ENCODE data around the gene NDUFB10. TPM values are rescaled to one million over a fixed set of nuclear protein-coding genes. Genes with fewer than 3 reads are reported as not detected.
"Not testable (repeated sequence)": the region's sequence is repeated elsewhere in the genome, so short reads cannot be mapped to it uniquely, and the experiment has no call there.

Gene NDUFB10
- polyA plus RNA-seq, 1 donor from 2014 or later, result 217 TPM

- Histone ChIP-seq H3F3A (ENCODE audit: insufficient read depth, low read length, poor library complexity, severe bottlenecking) (no peaks in the 10 kb centered on the region), H3K36me3 (ENCODE audit: insufficient read depth, low read length) (no peaks in the 10 kb centered on the region), H3K4me3 (ENCODE audit: low read length) (no peak overlapping the region), H3K4me2 (ENCODE audit: low read length) (no peak overlapping the region), H3K79me2 (replicated peaks; ENCODE audit: insufficient read depth, low read length) (no peaks in the 10 kb centered on the region), H3K27me3 (ENCODE audit: insufficient read depth, low read depth, low read length) (no peaks in the 10 kb centered on the region), H3K9me3 (ENCODE audit: low read length) (no peaks in the 10 kb centered on the region), H3K27ac (ENCODE audit: low read length) (no peak overlapping the region), H3K9ac (ENCODE audit: low read length) (no peak overlapping the region), H4K20me1 (ENCODE audit: insufficient read depth) (no peaks in the 10 kb centered on the region), H2AFZ (ENCODE audit: low read depth, low read length) (no peak overlapping the region), H3K9me2 (ENCODE audit: insufficient read depth, low read length) (no peaks in the 10 kb centered on the region)
- TF ChIP-seq REST (IDR thresholded peaks at IDR 0.05; ENCODE audit: borderline replicate concordance), result no peak
These were observed 21.0 kb upstream of the NDUFB10 start for GRCh38 chr16:1938316-1938715.

- Histone ChIP-seq H3K4me3 (ENCODE audit: low read length) (no peak overlapping the region), H3K9ac (ENCODE audit: low read length) (no peak overlapping the region), H3F3A (ENCODE audit: insufficient read depth, low read length, poor library complexity, severe bottlenecking) (no peaks in the 10 kb centered on the region), H2AFZ (ENCODE audit: low read depth, low read length) (no peak overlapping the region), H3K9me2 (ENCODE audit: insufficient read depth, low read length) (no peaks in the 10 kb centered on the region), H3K27ac (ENCODE audit: low read length) (no peak overlapping the region), H3K9me3 (ENCODE audit: low read length) (no peaks in the 10 kb centered on the region), H3K4me2 (ENCODE audit: low read length) (no peak overlapping the region), H3K79me2 (replicated peaks; ENCODE audit: insufficient read depth, low read length) (no peaks in the 10 kb centered on the region), H4K20me1 (ENCODE audit: insufficient read depth) (no peaks in the 10 kb centered on the region), H3K27me3 (ENCODE audit: insufficient read depth, low read depth, low read length) (no peaks in the 10 kb centered on the region), H3K36me3 (ENCODE audit: insufficient read depth, low read length) (no peaks in the 10 kb centered on the region)
- no peak for TF ChIP-seq MXI1 (conservative IDR thresholded peaks at IDR 0.05; ENCODE audit: poor library complexity, severe bottlenecking)
- TF ChIP-seq RAD21 (conservative IDR thresholded peaks at IDR 0.05), result no peak
- no peak for TF ChIP-seq SMC3 (conservative IDR thresholded peaks at IDR 0.05; ENCODE audit: poor library complexity)
- no peak for TF ChIP-seq EZH2 (IDR thresholded peaks at IDR 0.05; ENCODE audit: borderline replicate concordance, insufficient read depth, low read length, poor library complexity, severe bottlenecking)
- TF ChIP-seq POLR2AphosphoS5 (IDR thresholded peaks at IDR 0.05), result no peak
- TF ChIP-seq TAF1 (IDR thresholded peaks at IDR 0.05; ENCODE audit: low read depth), result no peak
- TF ChIP-seq CTCF (IDR thresholded peaks at IDR 0.05; ENCODE audit: poor library complexity, severe bottlenecking), result no peak
- TF ChIP-seq REST (IDR thresholded peaks at IDR 0.05; ENCODE audit: borderline replicate concordance), result no peak
- TF ChIP-seq EP300 (conservative IDR thresholded peaks at IDR 0.05; ENCODE audit: poor library complexity, severe bottlenecking), result no peak
These were observed 20.4 kb upstream of the NDUFB10 start for GRCh38 chr16:1938910-1939309.

- not testable (repeated sequence) for H3K4me2 ChIP-seq (ENCODE audit: low read length)
These were observed 19.5 kb upstream of the NDUFB10 start for GRCh38 chr16:1939833-1940232.

More at GRCh38 chr16:1939833-1940232, 19.5 kb upstream of the NDUFB10 start:
- not testable (repeated sequence) for H3K79me2 ChIP-seq (replicated peaks; ENCODE audit: insufficient read depth, low read length); H2AFZ ChIP-seq (ENCODE audit: low read depth, low read length); H3K36me3 ChIP-seq (ENCODE audit: insufficient read depth, low read length); H3K9ac ChIP-seq (ENCODE audit: low read length); H3K9me3 ChIP-seq (ENCODE audit: low read length); H3K27ac ChIP-seq (ENCODE audit: low read length); H3K4me3 ChIP-seq (ENCODE audit: low read length); H4K20me1 ChIP-seq (ENCODE audit: insufficient read depth); H3F3A ChIP-seq (ENCODE audit: insufficient read depth, low read length, poor library complexity, severe bottlenecking); H3K9me2 ChIP-seq (ENCODE audit: insufficient read depth, low read length); H3K27me3 ChIP-seq (ENCODE audit: insufficient read depth, low read depth, low read length)
